Aorta (tissue), 5 donors: ENCODE measurements around the gene FOXP2. TPM values are rescaled to one million over a fixed set of nuclear protein-coding genes. Genes with fewer than 3 reads are reported as not detected.

Experiments used
- ATAC-seq: fragments of 200-7000 bp; cut with Tn5 transposase; one replicate; pipeline ENCODE4 v1.9.1; 2022; ENCODE audit warnings: moderate library complexity; ENCODE audit not compliant: low FRiP score
- DNase-seq, 2 donors: peaks; one replicate each; pipeline ENCODE4 v3.0.0-alpha.2; 2020
- H3K27ac ChIP-seq, 2 donors: one replicate each; pipeline ENCODE4 v1.5.1; 2013; ENCODE audit warnings: low read length in 2 of 2, mild to moderate bottlenecking in 2 of 2, moderate library complexity in 2 of 2, control low read depth in 1 of 2, inconsistent platforms in 1 of 2, low read depth in 1 of 2
- H3K27me3 ChIP-seq, 2 donors: one replicate each; pipeline ENCODE4 v1.6.1; 2013; ENCODE audit warnings: control low read depth in 1 of 2, low read length in 1 of 2, mild to moderate bottlenecking in 1 of 2, moderate library complexity in 1 of 2; ENCODE audit not compliant: insufficient read depth in 2 of 2, control insufficient read depth in 1 of 2
- H3K36me3 ChIP-seq, 2 donors: one replicate each; pipeline ENCODE4 v1.6.1; 2013; ENCODE audit warnings: control low read depth in 1 of 2, low read length in 1 of 2, mild to moderate bottlenecking in 1 of 2; ENCODE audit not compliant: insufficient read depth in 2 of 2, control insufficient read depth in 1 of 2
- H3K4me1 ChIP-seq, 2 donors: one replicate each; pipeline ENCODE4 v1.6.1; 2013; ENCODE audit warnings: low read length in 2 of 2, control low read depth in 1 of 2, mild to moderate bottlenecking in 1 of 2, moderate library complexity in 1 of 2; ENCODE audit not compliant: insufficient read depth in 2 of 2, control insufficient read depth in 1 of 2
- H3K4me3 ChIP-seq, 2 donors: one replicate each; pipeline ENCODE4 v1.5.1; 2013; ENCODE audit warnings: low read length in 2 of 2, control low read depth in 1 of 2, mild to moderate bottlenecking in 1 of 2
- H3K9me3 ChIP-seq: one replicate; pipeline ENCODE4 v1.6.1; 2013; ENCODE audit warnings: mild to moderate bottlenecking, low read length; ENCODE audit not compliant: control insufficient read depth
- WGBS, 2 donors: extraction: QIAGEN DNeasy Blood & Tissue Kit; methylation state at CpG; one replicate each; pipeline ENCODE4 v1.1.7; 2013; 5-methylcytosine and 5-hydroxymethylcytosine counted together
- intact Hi-C, 2 donors: fragments of 100-400 bp; cut with DNase I; formaldehyde crosslinking; loops; one replicate each; pipeline versions ENCODE4 v1.14.2 to v1.15.0; 2022
- polyA plus RNA-seq, 2 donors: library from polyadenylated mRNA; stranded (reverse); fragments of 200-250 nt; gene quantifications; one replicate each; pipeline ENCODE4 v1.2.3, GENCODE V29; 2013
- total RNA-seq, 2 donors: library from RNA; stranded (reverse); fragmentation: NEBNext Ultra II Directional; extraction: Animal tissue kit (Norgen Biotek cat#: 25700); gene quantifications; one replicate each; pipeline ENCODE4 v1.2.1, GENCODE V29; 2021
- donor health status: healthy with polysubstance abuse.
- donor health status: Bipolar disorder and iron deficiency.
- donor health status: DM: no; HTN: no; CAD: no.
- donor health status: DM: no; HTN: no; CAD: no.
- donor health status: DM: yes; HTN: yes; CAD: no.

Gene FOXP2
- total and polyA plus RNA-seq, 4 donors: 1.1 to 18.1 (median 9.7) TPM

- peaks cover 0 to 7% of the 10 kb centered on the region in 2 donors for H3K4me1 ChIP-seq
- H3K9me3 ChIP-seq: no peaks in the 10 kb centered on the region
- WGBS, 2 donors: 72 to 79% methylated on average over 1 of the region's 1 CpG
- DNase-seq (no peak), ATAC-seq (no peak)
- no peak overlapping the region for H3K27ac ChIP-seq
- no peak overlapping the region for H3K4me3 ChIP-seq
- no peaks in the 10 kb centered on the region for H3K27me3 ChIP-seq
- H3K36me3 ChIP-seq: no peaks in the 10 kb centered on the region
- intact Hi-C loops: loop anchor here in 1 of 2 donors (5.0 kb wide), 1 partner anchor 330 kb away; no protein-coding TSS in a partner anchor
Observed at GRCh38 chr7:114417290-114417689, 2.7 kb downstream of the FOXP2 start.

- no peaks in the 10 kb centered on the region for H3K36me3 ChIP-seq
- DNase-seq (no peak), ATAC-seq (no peak)
- no peak overlapping the region for H3K27ac ChIP-seq
- H3K9me3 ChIP-seq: no peaks in the 10 kb centered on the region
- no peaks in the 10 kb centered on the region for H3K27me3 ChIP-seq
- H3K4me3 ChIP-seq: peak overlapping the region; percentile 41 to 64
- intact Hi-C loops: loop anchor here in 1 of 2 donors (5.0 kb wide), 1 partner anchor 331 kb away; no protein-coding TSS in a partner anchor
- WGBS, 2 donors: 22 to 35% methylated on average over 4 of the region's 4 CpGs
- H3K4me1 ChIP-seq: peaks cover 0 to 7% of the 10 kb centered on the region in 2 donors
Observed at GRCh38 chr7:114418117-114418516, 3.5 kb downstream of the FOXP2 start.

DNA sequence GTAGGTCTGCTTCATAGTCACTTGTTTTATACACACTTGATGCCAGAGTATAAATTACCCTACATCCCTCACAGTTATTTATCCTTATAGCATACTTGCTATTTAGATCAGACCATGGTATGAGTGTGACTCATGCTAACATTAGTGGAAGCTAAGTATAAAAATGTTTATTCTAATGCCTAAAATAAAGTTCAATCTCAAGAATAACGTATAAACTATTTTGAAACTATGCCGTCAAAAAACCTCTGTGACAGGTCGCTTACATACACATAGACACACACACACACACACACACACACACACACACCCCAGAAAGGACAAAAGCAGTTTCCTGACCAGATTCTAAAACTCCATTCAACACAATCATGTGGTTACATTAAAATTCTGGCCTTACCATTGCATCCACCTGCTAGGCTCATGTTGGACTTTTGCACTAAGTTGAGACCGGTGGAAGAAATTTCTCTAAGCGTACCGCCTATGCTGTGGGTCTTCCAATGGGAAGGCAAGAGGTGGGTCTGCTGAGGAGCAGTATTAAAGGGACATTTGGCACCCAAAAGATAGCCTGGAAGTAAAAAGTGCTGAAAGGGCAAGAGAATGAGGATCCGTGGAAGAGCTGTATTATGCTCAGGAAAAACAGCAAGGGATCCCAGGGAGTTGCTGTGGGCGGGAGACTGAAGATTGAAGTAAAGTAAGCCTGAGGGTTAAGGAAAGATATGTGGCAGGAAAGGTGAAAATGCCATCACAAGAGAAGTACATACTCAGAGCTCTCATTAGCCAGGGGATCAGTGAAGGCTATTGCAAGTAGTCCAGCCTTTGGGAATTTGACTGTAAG, 5.0 kb downstream of the FOXP2 start:
- Histone ChIP-seq H3K4me1 (peaks cover 0 to 7% of the 10 kb centered on the region in 2 donors), H3K27ac (no peak overlapping the region), H3K4me3 (peak overlapping the region; percentile 36 to 45), H3K9me3 (no peaks in the 10 kb centered on the region), H3K36me3 (no peaks in the 10 kb centered on the region), H3K27me3 (no peaks in the 10 kb centered on the region)
- WGBS, 2 donors: 21 to 33% methylated on average over 8 of the region's 8 CpGs
- intact Hi-C loops: loop anchor here in 1 of 2 donors (5.0 kb wide), 1 partner anchor 332 kb away; no protein-coding TSS in a partner anchor
- ATAC-seq (no peak), DNase-seq (no peak)

- intact Hi-C loops: no loop called here
- WGBS, 2 donors: 95 to 96% methylated on average over 7 of the region's 7 CpGs
- Histone ChIP-seq H3K4me3 (no peak overlapping the region), H3K27ac (no peak overlapping the region), H3K4me1 (peaks cover 0 to 8% of the 10 kb centered on the region in 2 donors), H3K36me3 (no peaks in the 10 kb centered on the region), H3K27me3 (no peaks in the 10 kb centered on the region), H3K9me3 (no peaks in the 10 kb centered on the region)
- ATAC-seq (no peak), DNase-seq (no peak)
Observed at GRCh38 chr7:114422507-114423501, 8.2 kb downstream of the FOXP2 start.

DNA sequence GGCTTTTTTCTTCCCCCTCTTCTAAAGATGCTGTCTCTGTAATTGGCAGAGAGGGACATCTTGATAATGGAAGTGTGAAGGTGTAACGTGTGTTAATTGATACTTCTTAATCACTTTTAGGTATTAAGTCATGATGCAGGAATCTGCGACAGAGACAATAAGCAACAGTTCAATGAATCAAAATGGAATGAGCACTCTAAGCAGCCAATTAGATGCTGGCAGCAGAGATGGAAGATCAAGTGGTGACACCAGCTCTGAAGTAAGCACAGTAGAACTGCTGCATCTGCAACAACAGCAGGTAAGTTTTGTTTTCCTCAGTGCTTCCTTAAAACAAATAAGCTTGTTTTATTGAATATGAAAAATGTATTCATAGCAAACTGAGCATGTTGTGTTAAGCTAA, 11.8 kb downstream of the FOXP2 start:
- no peak overlapping the region for H3K27ac ChIP-seq
- intact Hi-C loops: no loop called here
- H3K4me3 ChIP-seq: no peak overlapping the region
- H3K4me1 ChIP-seq: peaks cover 0 to 2% of the 10 kb centered on the region in 2 donors
- ATAC-seq (no peak), DNase-seq (no peak)
- 93 to 97% methylated on average over 2 of the region's 2 CpGs for WGBS, 2 donors
- H3K36me3 ChIP-seq: no peaks in the 10 kb centered on the region
- no peaks in the 10 kb centered on the region for H3K27me3 ChIP-seq
- no peaks in the 10 kb centered on the region for H3K9me3 ChIP-seq

- intact Hi-C loops: no loop called here
- H3K27ac ChIP-seq: no peak overlapping the region
- no peaks in the 10 kb centered on the region for H3K9me3 ChIP-seq
- peaks cover 0 to 2% of the 10 kb centered on the region in 2 donors for H3K4me1 ChIP-seq
- no peak overlapping the region for H3K4me3 ChIP-seq
- 70 to 73% methylated on average over 4 of the region's 4 CpGs for WGBS, 2 donors
- DNase-seq (no peak), ATAC-seq (no peak)
- H3K27me3 ChIP-seq: no peaks in the 10 kb centered on the region
- no peaks in the 10 kb centered on the region for H3K36me3 ChIP-seq
Observed at GRCh38 chr7:114426824-114427223, 12.2 kb downstream of the FOXP2 start.

- DNase-seq (no peak), ATAC-seq (no peak)
- H3K9me3 ChIP-seq: no peaks in the 10 kb centered on the region
- H3K27me3 ChIP-seq: no peaks in the 10 kb centered on the region
- 93% methylated on average over 1 of the region's 1 CpG for WGBS, 2 donors
- H3K4me3 ChIP-seq: no peak overlapping the region
- H3K27ac ChIP-seq: no peak overlapping the region
- intact Hi-C loops: no loop called here
- H3K36me3 ChIP-seq: no peaks in the 10 kb centered on the region
- H3K4me1 ChIP-seq: peaks cover 0 to 2% of the 10 kb centered on the region in 2 donors
Observed at GRCh38 chr7:114428211-114428610, 13.6 kb downstream of the FOXP2 start.

- H3K9me3 ChIP-seq: no peaks in the 10 kb centered on the region
- H3K4me3 ChIP-seq: no peak overlapping the region
- H3K27me3 ChIP-seq: no peaks in the 10 kb centered on the region
- H3K36me3 ChIP-seq: no peaks in the 10 kb centered on the region
- intact Hi-C loops: no loop called here
- no peak for DNase-seq
- ATAC-seq: no peak
- 97% methylated on average over 5 of the region's 5 CpGs for WGBS, 2 donors
- H3K27ac ChIP-seq: no peak overlapping the region
- H3K4me1 ChIP-seq: no peaks in the 10 kb centered on the region
Observed at GRCh38 chr7:114431189-114431588, 16.6 kb downstream of the FOXP2 start.
